GM21723 (cell line): ENCODE results near the gene ZNF646.

Experiments
- ATAC-seq: cut with Tn5 transposase; IDR thresholded peaks from one replicate; pipeline ENCODE4 v1.9.1; 2021; ENCODE audit warnings: mild to moderate bottlenecking, moderate library complexity; ENCODE audit not compliant: unreplicated experiment

ZNF646 gene

GRCh38 chr16:31063495-31063842, 10.8 kb upstream of the ZNF646 start:
- no peak for ATAC-seq

- ATAC-seq: no peak
Observed at GRCh38 chr16:31063843-31064611, 10.2 kb upstream of the ZNF646 start.

- ATAC-seq: no peak
Observed at GRCh38 chr16:31064882-31065461, 9.2 kb upstream of the ZNF646 start.

DNA sequence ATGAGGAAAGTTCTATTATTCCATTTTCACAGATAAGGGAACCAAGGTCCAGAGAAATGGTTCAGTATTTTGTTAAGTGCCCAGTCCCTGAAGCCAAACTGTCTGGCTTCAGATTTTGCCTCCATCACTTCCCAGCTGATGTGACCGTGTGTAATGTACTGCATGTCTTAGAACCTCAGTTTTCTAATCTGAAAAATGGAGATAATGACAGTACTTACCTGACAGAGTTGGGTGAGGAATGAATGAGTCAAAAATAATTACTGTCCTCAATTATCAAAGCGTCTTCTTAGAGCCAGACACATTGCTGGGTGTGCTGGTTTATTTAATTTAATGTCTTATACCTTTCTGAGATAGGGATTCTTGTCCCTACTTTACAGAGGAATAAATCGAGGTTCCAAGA, 6.9 kb upstream of the ZNF646 start:
- no peak for ATAC-seq

DNA sequence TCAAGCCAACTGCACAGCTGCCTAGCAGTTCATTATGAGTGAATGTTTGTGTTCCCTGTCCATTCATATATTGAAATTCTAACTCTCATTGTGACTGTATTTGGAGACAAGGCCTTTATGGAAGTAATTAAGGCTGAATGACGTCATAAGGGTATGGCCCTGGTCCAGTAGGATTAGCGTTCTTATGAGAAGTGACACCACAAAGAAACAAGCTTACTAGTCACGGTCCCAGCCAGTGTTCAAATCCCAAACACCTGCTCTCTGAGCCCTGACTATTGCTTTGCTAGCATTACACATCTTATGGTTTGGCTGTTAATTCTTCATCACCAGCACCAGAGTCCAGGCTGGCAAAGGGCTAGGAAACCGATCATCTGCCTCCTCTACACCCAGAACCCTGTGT, 2.4 kb upstream of the ZNF646 start:
- no peak for ATAC-seq

- peak; percentile 1 for ATAC-seq
Observed at GRCh38 chr16:31072540-31073141, 1.6 kb upstream of the ZNF646 start.

GRCh38 chr16:31073142-31073969, 866 bp upstream of the ZNF646 start:
- peak; percentile 58 for ATAC-seq

GRCh38 chr16:31074814-31075183, 577 bp downstream of the ZNF646 start:
- ATAC-seq: no peak

DNA sequence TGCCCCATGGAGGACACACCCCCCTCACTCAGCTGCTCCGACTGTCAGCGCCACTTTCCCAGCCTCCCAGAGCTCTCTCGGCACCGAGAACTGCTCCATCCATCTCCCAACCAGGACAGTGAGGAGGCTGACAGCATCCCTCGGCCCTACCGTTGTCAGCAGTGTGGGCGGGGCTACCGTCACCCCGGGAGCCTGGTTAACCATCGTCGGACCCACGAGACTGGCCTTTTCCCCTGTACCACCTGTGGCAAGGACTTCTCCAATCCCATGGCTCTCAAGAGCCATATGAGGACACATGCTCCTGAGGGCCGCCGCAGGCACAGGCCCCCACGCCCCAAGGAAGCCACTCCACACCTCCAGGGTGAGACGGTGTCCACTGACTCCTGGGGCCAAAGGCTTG, 2.1 kb downstream of the ZNF646 start:
- no peak for ATAC-seq

DNA sequence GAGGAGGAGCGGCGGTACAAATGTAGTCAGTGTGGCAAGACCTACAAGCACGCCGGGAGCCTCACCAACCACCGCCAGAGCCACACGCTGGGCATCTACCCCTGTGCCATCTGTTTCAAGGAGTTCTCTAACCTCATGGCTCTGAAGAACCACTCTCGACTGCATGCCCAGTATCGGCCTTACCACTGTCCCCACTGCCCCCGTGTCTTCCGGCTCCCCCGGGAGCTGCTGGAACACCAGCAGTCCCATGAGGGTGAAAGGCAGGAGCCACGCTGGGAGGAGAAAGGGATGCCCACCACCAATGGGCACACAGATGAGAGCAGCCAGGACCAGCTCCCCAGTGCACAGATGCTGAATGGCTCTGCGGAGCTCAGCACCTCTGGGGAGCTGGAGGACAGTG, 2.8 kb downstream of the ZNF646 start:
- no peak for ATAC-seq

GRCh38 chr16:31077592-31078396, 3.6 kb downstream of the ZNF646 start:
- no peak for ATAC-seq

GRCh38 chr16:31078597-31079341, 4.5 kb downstream of the ZNF646 start:
- no peak for ATAC-seq

- no peak for ATAC-seq
Observed at GRCh38 chr16:31079342-31079944, 5.2 kb downstream of the ZNF646 start.

- no peak for ATAC-seq
Observed at GRCh38 chr16:31080035-31080629, 5.9 kb downstream of the ZNF646 start.

DNA sequence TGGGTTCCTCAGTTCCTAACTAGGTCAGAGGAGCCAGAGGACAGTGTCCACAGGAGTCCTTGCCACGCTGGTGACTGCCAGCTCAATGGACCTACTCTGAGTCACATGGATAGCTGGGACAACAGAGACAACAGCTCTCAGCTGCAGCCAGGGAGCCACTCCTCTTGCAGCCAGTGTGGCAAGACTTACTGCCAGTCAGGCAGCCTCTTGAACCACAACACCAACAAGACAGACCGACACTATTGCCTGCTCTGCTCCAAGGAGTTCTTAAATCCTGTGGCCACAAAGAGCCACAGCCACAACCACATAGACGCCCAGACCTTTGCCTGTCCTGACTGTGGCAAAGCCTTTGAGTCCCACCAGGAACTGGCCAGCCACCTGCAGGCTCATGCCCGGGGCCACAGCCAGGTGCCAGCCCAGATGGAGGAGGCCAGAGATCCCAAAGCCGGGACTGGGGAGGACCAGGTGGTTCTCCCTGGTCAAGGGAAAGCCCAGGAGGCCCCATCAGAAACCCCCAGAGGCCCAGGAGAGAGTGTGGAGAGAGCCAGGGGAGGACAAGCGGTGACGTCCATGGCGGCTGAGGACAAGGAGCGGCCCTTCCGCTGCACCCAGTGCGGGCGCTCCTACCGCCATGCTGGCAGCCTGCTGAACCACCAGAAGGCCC, 6.7 kb downstream of the ZNF646 start:
- no peak for ATAC-seq

DNA sequence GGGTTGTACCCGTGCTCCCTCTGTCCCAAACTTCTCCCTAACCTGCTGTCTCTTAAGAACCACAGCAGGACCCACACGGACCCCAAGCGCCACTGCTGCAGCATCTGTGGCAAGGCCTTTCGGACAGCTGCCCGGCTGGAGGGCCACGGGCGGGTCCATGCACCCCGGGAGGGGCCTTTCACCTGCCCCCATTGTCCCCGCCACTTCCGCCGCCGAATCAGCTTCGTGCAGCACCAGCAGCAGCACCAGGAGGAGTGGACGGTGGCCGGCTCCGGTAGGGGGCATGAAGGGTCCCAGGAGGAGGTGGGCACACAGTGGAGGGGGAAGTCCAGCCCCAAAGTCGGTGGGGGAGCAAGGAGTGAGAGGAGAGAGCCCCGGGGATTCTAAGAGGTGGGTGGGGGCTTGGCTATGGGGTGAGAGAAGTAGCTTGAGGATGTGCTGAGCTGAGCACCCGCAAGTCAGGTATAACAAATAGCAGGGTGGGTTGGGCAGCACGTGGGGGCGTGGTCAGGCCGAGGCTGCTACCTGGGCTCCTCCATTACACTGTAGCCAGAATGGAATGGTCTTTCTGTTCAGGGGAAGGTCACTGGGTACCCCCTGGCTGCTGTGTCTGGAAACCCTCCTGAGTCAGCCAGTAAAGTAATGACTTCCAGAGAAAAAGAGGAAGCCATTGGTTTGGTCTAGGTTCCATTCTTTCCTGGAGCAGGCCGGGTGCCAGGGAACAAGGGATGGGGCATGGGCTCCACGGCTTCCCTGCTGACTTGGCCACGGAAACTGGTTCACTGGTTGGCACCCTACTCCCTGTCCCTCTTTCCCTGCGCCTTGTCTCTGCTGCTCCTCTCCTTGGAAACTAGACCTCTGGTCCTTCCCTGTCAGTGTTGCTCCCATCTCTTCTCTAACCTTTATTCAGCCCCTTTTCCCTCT, 7.5 kb downstream of the ZNF646 start:
- ATAC-seq: no peak

DNA sequence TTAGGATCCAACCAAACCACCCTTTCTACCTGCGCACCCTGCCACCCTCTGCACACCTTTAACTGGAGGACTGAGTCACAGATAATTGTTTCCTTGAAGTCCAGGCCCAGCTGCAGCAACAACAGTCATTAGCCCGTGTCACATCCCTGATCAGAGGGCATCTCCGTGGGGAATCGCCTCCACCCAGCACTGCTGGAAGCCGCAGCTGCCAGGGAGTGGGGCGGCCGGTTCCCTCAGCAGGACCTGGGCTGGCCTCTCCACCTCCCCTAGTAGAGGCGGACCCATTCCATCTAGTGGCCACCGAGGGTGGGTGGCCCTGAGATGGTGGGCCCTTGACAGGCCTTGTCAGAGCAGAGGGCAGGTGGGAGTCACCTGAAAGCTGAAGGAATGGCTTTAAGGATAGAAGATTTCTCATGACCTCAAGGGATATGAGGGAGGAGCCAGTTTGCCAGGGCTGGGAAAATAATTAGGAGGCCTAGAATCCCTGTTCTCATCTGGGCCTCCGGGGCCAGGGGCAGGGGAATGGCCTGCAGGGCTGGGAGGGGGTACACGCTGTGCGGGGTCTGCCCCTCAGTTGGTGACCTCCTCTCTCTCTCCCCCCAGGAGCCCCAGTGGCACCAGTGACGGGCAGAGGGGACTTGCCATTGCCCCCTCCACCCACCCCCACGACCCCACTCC, 8.3 kb downstream of the ZNF646 start:
- no peak for ATAC-seq
